Progenitor cell of endocrine pancreas (in vitro differentiated cells): ENCODE measurements around the gene ZNF662. TPM values are rescaled to one million over a fixed set of nuclear protein-coding genes. Genes with fewer than 3 reads are reported as not detected.

ENCODE experiments used
- DNase-seq: peaks from one replicate; pipeline ENCODE4 v3.0.0; 2021; ENCODE audit warnings: low spot score; ENCODE audit not compliant: unreplicated experiment
- H3K27ac Mint-ChIP-seq: 2 replicates; pipeline ENCODE4 v1.8.0; 2021; ENCODE audit warnings: mild to moderate bottlenecking, moderate library complexity, mixed read lengths
- H3K27me3 Mint-ChIP-seq: 2 replicates; pipeline ENCODE4 v1.8.0; 2021; ENCODE audit warnings: mixed read lengths
- H3K36me3 Mint-ChIP-seq: 2 replicates; pipeline ENCODE4 v1.8.0; 2022; ENCODE audit warnings: mixed read lengths; ENCODE audit not compliant: insufficient read depth
- H3K4me1 Mint-ChIP-seq: 2 replicates; pipeline ENCODE4 v1.8.0; 2021; ENCODE audit warnings: low read depth, mixed read lengths
- H3K4me3 Mint-ChIP-seq: 2 replicates; pipeline ENCODE4 v1.8.0; 2021; ENCODE audit warnings: low read depth, mild to moderate bottlenecking, moderate library complexity, mixed read lengths
- H3K9me3 Mint-ChIP-seq: 2 replicates; pipeline ENCODE4 v1.8.0; 2021; ENCODE audit warnings: low read depth, mixed read lengths
- total RNA-seq: library from RNA; stranded (reverse); gene quantifications from 2 replicates; pipeline ENCODE4 v1.2.1, GENCODE V29; 2021
- TF ChIP-seq, protein P1 (sequence below): fragments of 200-600 bp; sonication (generic); IDR thresholded peaks from one replicate; pipeline ENCODE4 v1.5.0; 2021; ENCODE audit warnings: antibody characterized with exemption, mild to moderate bottlenecking; ENCODE audit not compliant: unreplicated experiment

The ZNF662 gene
- total RNA-seq, 1 donor from 2014 or later: 0.65 TPM

DNA sequence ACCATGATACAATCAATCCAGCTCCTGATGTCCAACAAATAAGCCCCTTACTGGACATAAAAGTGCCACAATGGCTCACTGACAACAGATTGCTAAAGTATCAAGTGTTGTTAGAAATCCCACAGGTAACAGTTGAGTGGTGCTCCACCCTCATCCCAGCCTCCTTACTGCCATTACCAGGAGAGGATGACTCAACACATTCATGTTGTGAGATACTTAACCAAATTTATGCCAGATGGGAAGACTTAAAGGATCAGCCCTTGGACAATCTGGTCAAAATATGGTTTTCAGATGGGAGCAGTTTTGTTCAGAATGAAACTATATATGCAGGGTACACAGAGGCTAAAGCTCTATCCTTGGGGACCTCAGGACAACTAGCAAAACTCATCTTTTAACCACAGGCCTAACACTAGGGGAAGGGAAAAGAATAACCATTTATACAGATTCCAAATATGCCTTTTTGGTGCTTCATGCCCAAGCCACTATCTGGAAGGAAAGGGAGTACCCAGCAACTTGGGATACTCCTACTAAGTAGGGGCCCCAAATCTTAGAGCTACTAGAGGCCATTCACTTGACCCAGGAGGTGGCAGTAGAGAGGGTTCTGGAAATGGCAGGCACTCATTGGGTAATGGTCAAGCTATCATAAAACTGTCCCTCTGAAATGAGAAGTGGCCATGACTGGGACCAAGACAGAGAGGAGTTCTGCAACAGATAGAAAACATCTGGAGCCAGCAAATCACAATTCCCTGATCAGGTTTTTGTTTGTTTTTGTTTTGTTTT, 6.9 kb upstream of the ZNF662 start:
- TF ChIP-seq, protein P1, sequence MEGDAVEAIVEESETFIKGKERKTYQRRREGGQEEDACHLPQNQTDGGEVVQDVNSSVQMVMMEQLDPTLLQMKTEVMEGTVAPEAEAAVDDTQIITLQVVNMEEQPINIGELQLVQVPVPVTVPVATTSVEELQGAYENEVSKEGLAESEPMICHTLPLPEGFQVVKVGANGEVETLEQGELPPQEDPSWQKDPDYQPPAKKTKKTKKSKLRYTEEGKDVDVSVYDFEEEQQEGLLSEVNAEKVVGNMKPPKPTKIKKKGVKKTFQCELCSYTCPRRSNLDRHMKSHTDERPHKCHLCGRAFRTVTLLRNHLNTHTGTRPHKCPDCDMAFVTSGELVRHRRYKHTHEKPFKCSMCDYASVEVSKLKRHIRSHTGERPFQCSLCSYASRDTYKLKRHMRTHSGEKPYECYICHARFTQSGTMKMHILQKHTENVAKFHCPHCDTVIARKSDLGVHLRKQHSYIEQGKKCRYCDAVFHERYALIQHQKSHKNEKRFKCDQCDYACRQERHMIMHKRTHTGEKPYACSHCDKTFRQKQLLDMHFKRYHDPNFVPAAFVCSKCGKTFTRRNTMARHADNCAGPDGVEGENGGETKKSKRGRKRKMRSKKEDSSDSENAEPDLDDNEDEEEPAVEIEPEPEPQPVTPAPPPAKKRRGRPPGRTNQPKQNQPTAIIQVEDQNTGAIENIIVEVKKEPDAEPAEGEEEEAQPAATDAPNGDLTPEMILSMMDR: no peak
- no peak overlapping the region for H3K4me3 Mint-ChIP-seq
- no peak overlapping the region for H3K27ac Mint-ChIP-seq
- peaks cover 14% of the 10 kb centered on the region for H3K9me3 Mint-ChIP-seq
- no peak for DNase-seq
- no peaks in the 10 kb centered on the region for H3K27me3 Mint-ChIP-seq
- H3K36me3 Mint-ChIP-seq: peaks cover 1% of the 10 kb centered on the region
- peaks cover 15% of the 10 kb centered on the region for H3K4me1 Mint-ChIP-seq

DNA sequence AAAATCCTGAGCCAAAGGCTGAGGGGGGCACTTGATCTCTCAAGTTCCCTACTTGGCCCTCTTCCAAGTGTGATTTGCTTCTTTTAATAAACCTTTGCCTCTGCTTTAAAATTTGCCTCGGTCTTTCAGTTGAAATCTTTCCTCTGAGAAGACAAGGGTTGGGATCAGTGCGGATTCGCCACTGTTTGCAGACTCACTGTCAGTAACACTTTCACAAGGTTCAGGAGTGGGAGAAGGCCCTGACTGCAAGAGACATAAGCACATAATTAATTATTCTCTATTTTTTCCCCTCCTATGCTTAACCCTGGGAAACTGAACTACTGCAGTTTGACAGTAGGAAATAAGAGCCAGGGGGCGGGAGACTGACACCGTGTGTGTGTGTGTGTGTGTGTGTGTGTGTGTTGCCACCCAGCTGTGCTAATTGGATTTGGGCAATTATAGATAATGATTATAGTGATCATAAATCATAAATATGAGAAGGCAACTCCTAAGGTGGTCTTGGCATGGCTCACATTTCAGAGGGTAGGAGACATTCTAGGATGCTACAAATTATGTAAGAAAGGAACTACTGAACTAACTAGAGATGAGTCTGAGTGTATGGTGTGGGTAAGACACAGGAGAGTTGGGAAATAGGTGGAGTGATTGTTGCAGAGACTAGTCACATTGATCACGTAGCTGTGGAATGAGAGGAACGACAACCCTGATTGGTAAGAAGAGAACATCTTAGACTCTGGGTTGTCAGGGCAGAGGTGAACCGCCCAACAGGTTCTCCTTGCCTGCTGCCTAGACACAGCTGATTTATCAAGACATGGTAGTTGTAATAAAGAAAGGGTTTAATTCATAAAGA, 5.5 kb upstream of the ZNF662 start:
- Mint-ChIP-seq H3K36me3 (peaks cover 3% of the 10 kb centered on the region), H3K4me3 (no peak overlapping the region), H3K4me1 (peaks cover 7% of the 10 kb centered on the region), H3K27me3 (no peaks in the 10 kb centered on the region), H3K9me3 (peaks cover 24% of the 10 kb centered on the region), H3K27ac (no peak overlapping the region)
- TF ChIP-seq, protein P1: no peak
- DNase-seq: no peak

GRCh38 chr3:42901073-42901415, 4.9 kb upstream of the ZNF662 start:
- Mint-ChIP-seq H3K27ac (no peak overlapping the region), H3K36me3 (peaks cover 3% of the 10 kb centered on the region)

DNA sequence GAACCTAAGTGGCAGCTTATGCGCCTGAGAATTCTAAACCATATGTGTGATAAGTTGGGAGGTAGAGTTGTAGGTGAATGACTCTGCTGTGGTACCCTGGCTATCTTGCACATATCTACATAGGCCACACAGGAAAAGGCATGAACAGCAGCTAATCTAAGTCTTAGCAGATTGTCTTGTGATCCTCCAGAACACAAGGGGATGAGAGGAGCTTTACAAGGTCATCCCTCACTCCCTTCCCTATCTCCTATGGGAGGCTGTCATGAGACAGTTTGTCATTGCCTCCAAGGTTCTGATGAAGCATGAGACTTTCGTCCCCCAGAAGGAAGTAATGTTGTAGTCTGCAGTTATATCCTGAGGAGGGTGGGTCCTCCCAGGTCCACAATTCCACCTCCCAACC, 3.7 kb upstream of the ZNF662 start:
- Mint-ChIP-seq H3K9me3 (peaks cover 27% of the 10 kb centered on the region), H3K27ac (no peak overlapping the region), H3K4me3 (no peak overlapping the region), H3K36me3 (peaks cover 3% of the 10 kb centered on the region), H3K27me3 (no peaks in the 10 kb centered on the region), H3K4me1 (peaks cover 6% of the 10 kb centered on the region)
- no peak for DNase-seq
- TF ChIP-seq, protein P1: no peak

More at GRCh38 chr3:42901073-42901415, 4.9 kb upstream of the ZNF662 start:
- H3K4me3 Mint-ChIP-seq: no peak overlapping the region
- peaks cover 27% of the 10 kb centered on the region for H3K9me3 Mint-ChIP-seq
- TF ChIP-seq, protein P1: no peak
- no peaks in the 10 kb centered on the region for H3K27me3 Mint-ChIP-seq
- no peak for DNase-seq
- H3K4me1 Mint-ChIP-seq: peaks cover 6% of the 10 kb centered on the region

DNA sequence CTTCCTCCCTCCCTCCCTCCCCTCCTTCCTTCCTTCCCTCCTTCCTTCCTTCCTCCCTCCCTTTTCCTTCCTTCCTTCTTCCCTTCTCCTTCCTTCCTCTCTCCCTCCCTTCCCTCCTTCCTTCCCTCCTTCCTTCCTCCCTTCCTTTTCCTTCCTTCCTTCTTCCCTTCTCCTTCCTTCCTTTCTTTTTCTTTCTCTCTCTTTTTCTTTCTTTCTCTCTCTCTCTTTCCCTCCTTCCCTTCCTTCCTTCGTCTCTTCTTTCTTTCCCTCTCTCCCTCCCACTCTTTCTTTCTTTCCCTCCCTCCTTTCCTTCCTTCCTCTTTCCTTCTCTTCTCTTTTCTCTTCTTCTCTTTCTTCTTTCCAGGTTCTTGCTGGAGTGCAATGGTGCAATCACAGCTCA, 1.9 kb upstream of the ZNF662 start:
- TF ChIP-seq, protein P1: no peak
- Mint-ChIP-seq H3K27ac (no peak overlapping the region), H3K9me3 (peaks cover 24% of the 10 kb centered on the region), H3K36me3 (peaks cover 3% of the 10 kb centered on the region), H3K4me1 (peaks cover 7% of the 10 kb centered on the region), H3K4me3 (no peak overlapping the region), H3K27me3 (no peaks in the 10 kb centered on the region)
- DNase-seq: no peak
